SHP77 (cell line): ENCODE results near the gene AP3S1.

Experiments used
- DNase-seq, 2 experiments: peaks; one replicate each; lab custom pipeline; 2025; lab: John Stamatoyannopoulos, UW

The AP3S1 gene

GRCh38 chr5:115940080-115940810 lies 98.5 kb downstream of the AP3S1 start:
- no peak for DNase-seq

GRCh38 chr5:115941051-115941675 lies 99.4 kb downstream of the AP3S1 start:
- DNase-seq, result no peak

GRCh38 chr5:115944501-115944900 lies 102.8 kb downstream of the AP3S1 start:
- no peak for DNase-seq

GRCh38 chr5:115946655-115947054 lies 104.9 kb downstream of the AP3S1 start:
- DNase-seq, result no peak

GRCh38 chr5:115947260-115947659 lies 105.5 kb downstream of the AP3S1 start:
- DNase-seq, result no peak

GRCh38 chr5:115948091-115948534 lies 106.4 kb downstream of the AP3S1 start:
- DNase-seq, result no peak

- DNase-seq, result no peak
These were observed 107.4 kb downstream of the AP3S1 start for GRCh38 chr5:115949096-115949495.

- DNase-seq, result no peak
These were observed 110.9 kb downstream of the AP3S1 start for GRCh38 chr5:115952588-115952987.

- DNase-seq, result no peak
These were observed 112.4 kb downstream of the AP3S1 start for GRCh38 chr5:115954144-115954543.

- no peak for DNase-seq
These were observed 115.2 kb downstream of the AP3S1 start for GRCh38 chr5:115956957-115957356.

- no peak for DNase-seq
These were observed 119.9 kb downstream of the AP3S1 start for GRCh38 chr5:115961381-115962238.

- no peak for DNase-seq
These were observed 120.5 kb downstream of the AP3S1 start, which contains the start of gene LVRN for GRCh38 chr5:115962239-115962564. Gene LVRN, plus strand, starts transcription at chr5:115962475. Its CDS starts 143 bp downstream, at chr5:115962618.

GRCh38 chr5:115962565-115963402 lies 121.0 kb downstream of the AP3S1 start:
- DNase-seq, result no peak

GRCh38 chr5:115963566-115963965 lies 121.8 kb downstream of the AP3S1 start:
- DNase-seq, result no peak
